Parathyroid adenoma (tissue), 2 donors: ENCODE results near the gene DKK3.

Experiments
- H2AFZ ChIP-seq: fragments of 300-600 bp; sonication (generic); one replicate; pipeline ENCODE4 v1.7.0; 2017; ENCODE audit warnings: antibody characterized with exemption, mild to moderate bottlenecking
- H3K27ac ChIP-seq: fragments of 300-600 bp; sonication (generic); one replicate; pipeline ENCODE4 v1.7.0; 2017
- H3K27me3 ChIP-seq: fragments of 300-600 bp; sonication (generic); one replicate; pipeline ENCODE4 v1.7.0; 2017; ENCODE audit warnings: low read length; ENCODE audit not compliant: control insufficient read depth, insufficient read depth
- H3K36me3 ChIP-seq: fragments of 300-600 bp; sonication (generic); one replicate; pipeline ENCODE4 v1.7.0; 2017; ENCODE audit warnings: low read length; ENCODE audit not compliant: control insufficient read depth, insufficient read depth
- H3K4me1 ChIP-seq: fragments of 300-600 bp; sonication (generic); one replicate; pipeline ENCODE4 v1.7.0; 2017; ENCODE audit warnings: control low read depth
- H3K4me2 ChIP-seq: fragments of 300-600 bp; sonication (generic); one replicate; pipeline ENCODE4 v1.7.0; 2017; ENCODE audit warnings: low read length
- H3K4me3 ChIP-seq: fragments of 300-600 bp; sonication (generic); one replicate; pipeline ENCODE4 v1.7.0; 2017; ENCODE audit warnings: low read depth, low read length
- H3K79me2 ChIP-seq: fragments of 300-600 bp; sonication (generic); one replicate; pipeline ENCODE4 v1.7.0; 2017; ENCODE audit warnings: control low read depth
- H3K9ac ChIP-seq: fragments of 300-600 bp; sonication (generic); one replicate; pipeline ENCODE4 v1.7.0; 2017; ENCODE audit warnings: mild to moderate bottlenecking
- H3K9me3 ChIP-seq: fragments of 300-600 bp; sonication (generic); one replicate; pipeline ENCODE4 v1.7.0; 2017; ENCODE audit warnings: low read length; ENCODE audit not compliant: control insufficient read depth
- CTCF ChIP-seq: fragments of 300-600 bp; sonication (generic); IDR thresholded peaks from one replicate; pipeline ENCODE4 v1.7.0; 2017; ENCODE audit warnings: antibody characterized with exemption, mild to moderate bottlenecking
- donor health status: primary hyperparathyroidism.

The DKK3 gene

GRCh38 chr11:11987503-11988022 is 20.9 kb downstream of the DKK3 start:
- Histone ChIP-seq H3K9ac (no peak overlapping the region), H3K27ac (no peak overlapping the region), H3K9me3 (no peaks in the 10 kb centered on the region), H3K79me2 (no peaks in the 10 kb centered on the region), H3K27me3 (no peaks in the 10 kb centered on the region), H3K4me2 (no peak overlapping the region), H2AFZ (no peak overlapping the region), H3K4me1 (peaks cover 6% of the 10 kb centered on the region), H3K36me3 (no peaks in the 10 kb centered on the region), H3K4me3 (no peak overlapping the region)
- TF ChIP-seq CTCF: no peak

GRCh38 chr11:11985954-11986949 is 22.2 kb downstream of the DKK3 start:
- Histone ChIP-seq H2AFZ (no peak overlapping the region), H3K27ac (no peak overlapping the region), H3K27me3 (no peaks in the 10 kb centered on the region), H3K4me3 (no peak overlapping the region), H3K4me2 (no peak overlapping the region), H3K9me3 (no peaks in the 10 kb centered on the region), H3K79me2 (no peaks in the 10 kb centered on the region), H3K9ac (no peak overlapping the region), H3K4me1 (peaks cover 3% of the 10 kb centered on the region), H3K36me3 (no peaks in the 10 kb centered on the region)
- TF ChIP-seq CTCF: no peak

GRCh38 chr11:11985016-11985715 is 23.3 kb downstream of the DKK3 start:
- Histone ChIP-seq H3K79me2 (no peaks in the 10 kb centered on the region), H3K27me3 (no peaks in the 10 kb centered on the region), H3K27ac (no peak overlapping the region), H3K9me3 (no peaks in the 10 kb centered on the region), H3K9ac (no peak overlapping the region), H2AFZ (no peak overlapping the region), H3K4me2 (no peak overlapping the region), H3K4me3 (no peak overlapping the region), H3K36me3 (no peaks in the 10 kb centered on the region), H3K4me1 (peaks cover 6% of the 10 kb centered on the region)
- TF ChIP-seq CTCF: no peak

GRCh38 chr11:11984563-11984962 is 23.9 kb downstream of the DKK3 start:
- H3K4me3 ChIP-seq: no peak overlapping the region
- H3K4me2 ChIP-seq: no peak overlapping the region
- H3K9ac ChIP-seq: no peak overlapping the region
- H3K79me2 ChIP-seq: no peaks in the 10 kb centered on the region
- H2AFZ ChIP-seq: no peak overlapping the region
- no peaks in the 10 kb centered on the region for H3K9me3 ChIP-seq
- no peak for TF ChIP-seq CTCF
- H3K4me1 ChIP-seq: peaks cover 10% of the 10 kb centered on the region
- no peak overlapping the region for H3K27ac ChIP-seq
- no peaks in the 10 kb centered on the region for H3K27me3 ChIP-seq
- H3K36me3 ChIP-seq: no peaks in the 10 kb centered on the region
